HEK293 (cell line): ENCODE results near the gene TTC23.

Source experiments
- CTCF ChIA-PET: fragments of 350-600 bp; formaldehyde crosslinking; extraction: SDS; loops from one replicate; lab custom pipeline; 2021; ENCODE audit warnings: antibody characterized with exemption; lab: Yijun Ruan, JAX
- POLR2A ChIA-PET: fragments of 300-600 bp; formaldehyde crosslinking; extraction: SDS; loops from one replicate; lab custom pipeline; 2020; ENCODE audit warnings: antibody characterized with exemption, inconsistent platforms; lab: Yijun Ruan, JAX
- H3K27ac ChIP-seq: fragments of 200-500 bp; sonication (Bioruptor generic); 2 replicates; pipeline ENCODE4 v1.5.1; 2014; ENCODE audit warnings: low read depth, low read length, control low read depth, inconsistent platforms; ENCODE audit errors: extremely low read depth
- H3K36me3 ChIP-seq, 2 experiments: fragments of 200-500 bp in 1 of 2; sonication (Bioruptor generic) in 1 of 2; 1 replicate in 1 of 2; 2 replicates in 1 of 2; pipeline ENCODE4 v1.5.1; 2014 to 2017; ENCODE audit warnings: inconsistent platforms in 2 of 2, low read length in 2 of 2; ENCODE audit not compliant: control insufficient read depth in 2 of 2, insufficient read depth in 1 of 2
- H3K4me1 ChIP-seq: fragments of 200-500 bp; sonication (Bioruptor generic); 2 replicates; pipeline ENCODE4 v1.5.1; 2014; ENCODE audit warnings: mild to moderate bottlenecking, low read length, inconsistent platforms; ENCODE audit not compliant: control insufficient read depth, insufficient read depth
- H3K4me3 ChIP-seq: 2 replicates; pipeline ENCODE4 v1.5.1; 2011; ENCODE audit warnings: low read depth, mild to moderate bottlenecking, control low read depth, low read length, moderate library complexity
- H3K9me3 ChIP-seq: fragments of 200-500 bp; sonication (Bioruptor generic); 2 replicates; pipeline ENCODE4 v1.5.1; 2014; ENCODE audit warnings: low read depth, low read length, inconsistent platforms; ENCODE audit not compliant: control insufficient read depth, insufficient read depth
- GLI2 ChIP-seq: fragments of 450-650 bp; formaldehyde crosslinking; IDR thresholded peaks from 2 replicates; pipeline ENCODE4; 2017; ENCODE audit warnings: missing biosample characterization, missing genetic modification characterization, low read depth, borderline replicate concordance
- KLF10 ChIP-seq: fragments of 450-650 bp; IDR thresholded peaks from 2 replicates; pipeline ENCODE4 v1.5.1; 2018; ENCODE audit warnings: missing biosample characterization, mild to moderate bottlenecking, missing genetic modification characterization
- MYNN ChIP-seq: fragments of 450-650 bp; formaldehyde crosslinking; IDR thresholded peaks from 2 replicates; pipeline ENCODE4 v1.5.1; 2016; ENCODE audit warnings: missing biosample characterization, missing genetic modification characterization, borderline replicate concordance
- PRDM1 ChIP-seq: fragments of 450-650 bp; formaldehyde crosslinking; IDR thresholded peaks from 2 replicates; pipeline ENCODE4; 2016; ENCODE audit warnings: missing biosample characterization, missing genetic modification characterization
- SP7 ChIP-seq: fragments of 450-650 bp; formaldehyde crosslinking; IDR thresholded peaks from 2 replicates; pipeline ENCODE4 v1.5.1; 2016; ENCODE audit warnings: missing biosample characterization, missing genetic modification characterization
- ZEB2 ChIP-seq: fragments of 450-650 bp; formaldehyde crosslinking; IDR thresholded peaks from 2 replicates; pipeline ENCODE4 v1.5.1; 2016; ENCODE audit warnings: missing biosample characterization, missing genetic modification characterization
- ZNF175 ChIP-seq: fragments of 450-650 bp; formaldehyde crosslinking; IDR thresholded peaks from 2 replicates; pipeline ENCODE4 v1.5.1; 2016; ENCODE audit warnings: missing biosample characterization, missing genetic modification characterization
- ZNF211 ChIP-seq: fragments of 450-650 bp; formaldehyde crosslinking; IDR thresholded peaks from 2 replicates; pipeline ENCODE4 v1.5.1; 2016; ENCODE audit warnings: low read depth, missing biosample characterization, missing genetic modification characterization
- ZNF302 ChIP-seq: fragments of 450-650 bp; formaldehyde crosslinking; IDR thresholded peaks from 2 replicates; pipeline ENCODE4 v1.5.1; 2016; ENCODE audit warnings: missing biosample characterization, missing genetic modification characterization, low read depth
- ZNF654 ChIP-seq: fragments of 450-650 bp; formaldehyde crosslinking; IDR thresholded peaks from 2 replicates; pipeline ENCODE4 v1.5.1; 2016; ENCODE audit warnings: low read depth, missing biosample characterization, missing genetic modification characterization
- ZNF747 ChIP-seq: fragments of 450-650 bp; formaldehyde crosslinking; IDR thresholded peaks from 2 replicates; pipeline ENCODE4 v1.5.1; 2016; ENCODE audit warnings: missing biosample characterization, missing genetic modification characterization
- ZNF777 ChIP-seq: fragments of 450-650 bp; formaldehyde crosslinking; IDR thresholded peaks from 2 replicates; pipeline ENCODE4 v1.5.1; 2017; ENCODE audit warnings: missing biosample characterization, missing genetic modification characterization, borderline replicate concordance
- ZNF792 ChIP-seq: fragments of 450-650 bp; formaldehyde crosslinking; IDR thresholded peaks from 2 replicates; pipeline ENCODE4 v1.5.1; 2016; ENCODE audit warnings: missing biosample characterization, missing genetic modification characterization
- TF ChIP-seq, protein P1 (sequence below): fragments of 450-650 bp; IDR thresholded peaks from 2 replicates; pipeline ENCODE4 v1.5.1; 2018; ENCODE audit warnings: missing biosample characterization, missing genetic modification characterization
- TF ChIP-seq, protein P2 (sequence below): fragments of 450-650 bp; formaldehyde crosslinking; IDR thresholded peaks from 2 replicates; pipeline ENCODE4 v1.5.1; 2016; ENCODE audit warnings: missing biosample characterization, missing genetic modification characterization
- TF ChIP-seq, protein P3 (sequence below): fragments of 450-650 bp; formaldehyde crosslinking; IDR thresholded peaks from 2 replicates; pipeline ENCODE4 v1.5.1; 2017; ENCODE audit warnings: missing biosample characterization, missing genetic modification characterization
- TF ChIP-seq, protein P4 (sequence below): fragments of 450-650 bp; formaldehyde crosslinking; IDR thresholded peaks from 2 replicates; pipeline ENCODE4 v1.5.1; 2017; ENCODE audit warnings: missing biosample characterization, missing genetic modification characterization
- TF ChIP-seq, protein P5 (sequence below): fragments of 450-650 bp; formaldehyde crosslinking; IDR thresholded peaks from 2 replicates; pipeline ENCODE4 v1.5.1; 2016; ENCODE audit warnings: missing biosample characterization, missing genetic modification characterization
- TF ChIP-seq, protein P6 (sequence below): fragments of 450-650 bp; formaldehyde crosslinking; IDR thresholded peaks from 2 replicates; pipeline ENCODE4 v1.5.1; 2016; ENCODE audit warnings: missing biosample characterization, missing genetic modification characterization
- TF ChIP-seq, protein P7 (sequence below): fragments of 450-650 bp; formaldehyde crosslinking; IDR thresholded peaks from 2 replicates; pipeline ENCODE4 v1.5.1; 2016; ENCODE audit warnings: missing biosample characterization, missing genetic modification characterization

Gene TTC23

DNA sequence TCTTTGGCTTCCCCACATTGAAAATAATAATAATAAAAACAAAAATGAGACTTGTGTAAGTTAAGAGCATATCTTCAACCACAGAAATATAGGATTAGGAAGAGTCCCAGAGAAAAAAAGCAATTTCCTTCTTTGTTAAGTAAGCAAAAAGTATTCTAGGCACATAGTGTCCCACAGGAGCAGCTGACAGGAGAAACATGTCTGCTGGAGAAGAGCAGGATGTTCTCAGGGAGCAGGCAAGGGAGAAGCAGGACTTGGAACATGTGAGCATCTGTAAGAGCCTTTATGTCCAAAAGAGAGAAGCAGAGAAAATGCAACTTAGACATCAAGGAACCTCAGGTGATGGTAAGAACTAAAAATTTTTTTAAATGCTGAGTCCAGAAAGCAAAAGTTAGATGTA is 39.0 kb downstream of the TTC23 start:
- CTCF ChIA-PET: interaction anchor here (0.8 to 8.3 kb wide), 3 partner anchors 105 to 494 kb away, joined by 3 to 118 read pairs (median 18); partner anchors contain the start of gene SYNM
- Histone ChIP-seq H3K9me3 (no peaks in the 10 kb centered on the region), H3K27ac (no peak overlapping the region), H3K36me3 (peaks cover 12% of the 10 kb centered on the region in 2 experiments), H3K4me1 (no peaks in the 10 kb centered on the region)
- TF ChIP-seq, protein P1, sequence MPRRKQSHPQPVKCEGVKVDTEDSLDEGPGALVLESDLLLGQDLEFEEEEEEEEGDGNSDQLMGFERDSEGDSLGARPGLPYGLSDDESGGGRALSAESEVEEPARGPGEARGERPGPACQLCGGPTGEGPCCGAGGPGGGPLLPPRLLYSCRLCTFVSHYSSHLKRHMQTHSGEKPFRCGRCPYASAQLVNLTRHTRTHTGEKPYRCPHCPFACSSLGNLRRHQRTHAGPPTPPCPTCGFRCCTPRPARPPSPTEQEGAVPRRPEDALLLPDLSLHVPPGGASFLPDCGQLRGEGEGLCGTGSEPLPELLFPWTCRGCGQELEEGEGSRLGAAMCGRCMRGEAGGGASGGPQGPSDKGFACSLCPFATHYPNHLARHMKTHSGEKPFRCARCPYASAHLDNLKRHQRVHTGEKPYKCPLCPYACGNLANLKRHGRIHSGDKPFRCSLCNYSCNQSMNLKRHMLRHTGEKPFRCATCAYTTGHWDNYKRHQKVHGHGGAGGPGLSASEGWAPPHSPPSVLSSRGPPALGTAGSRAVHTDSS (tag by site-specific recombination): no peak
- TF ChIP-seq, protein P2, sequence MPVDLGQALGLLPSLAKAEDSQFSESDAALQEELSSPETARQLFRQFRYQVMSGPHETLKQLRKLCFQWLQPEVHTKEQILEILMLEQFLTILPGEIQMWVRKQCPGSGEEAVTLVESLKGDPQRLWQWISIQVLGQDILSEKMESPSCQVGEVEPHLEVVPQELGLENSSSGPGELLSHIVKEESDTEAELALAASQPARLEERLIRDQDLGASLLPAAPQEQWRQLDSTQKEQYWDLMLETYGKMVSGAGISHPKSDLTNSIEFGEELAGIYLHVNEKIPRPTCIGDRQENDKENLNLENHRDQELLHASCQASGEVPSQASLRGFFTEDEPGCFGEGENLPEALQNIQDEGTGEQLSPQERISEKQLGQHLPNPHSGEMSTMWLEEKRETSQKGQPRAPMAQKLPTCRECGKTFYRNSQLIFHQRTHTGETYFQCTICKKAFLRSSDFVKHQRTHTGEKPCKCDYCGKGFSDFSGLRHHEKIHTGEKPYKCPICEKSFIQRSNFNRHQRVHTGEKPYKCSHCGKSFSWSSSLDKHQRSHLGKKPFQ (tag by site-specific recombination): no peak
- TF ChIP-seq, protein P3, sequence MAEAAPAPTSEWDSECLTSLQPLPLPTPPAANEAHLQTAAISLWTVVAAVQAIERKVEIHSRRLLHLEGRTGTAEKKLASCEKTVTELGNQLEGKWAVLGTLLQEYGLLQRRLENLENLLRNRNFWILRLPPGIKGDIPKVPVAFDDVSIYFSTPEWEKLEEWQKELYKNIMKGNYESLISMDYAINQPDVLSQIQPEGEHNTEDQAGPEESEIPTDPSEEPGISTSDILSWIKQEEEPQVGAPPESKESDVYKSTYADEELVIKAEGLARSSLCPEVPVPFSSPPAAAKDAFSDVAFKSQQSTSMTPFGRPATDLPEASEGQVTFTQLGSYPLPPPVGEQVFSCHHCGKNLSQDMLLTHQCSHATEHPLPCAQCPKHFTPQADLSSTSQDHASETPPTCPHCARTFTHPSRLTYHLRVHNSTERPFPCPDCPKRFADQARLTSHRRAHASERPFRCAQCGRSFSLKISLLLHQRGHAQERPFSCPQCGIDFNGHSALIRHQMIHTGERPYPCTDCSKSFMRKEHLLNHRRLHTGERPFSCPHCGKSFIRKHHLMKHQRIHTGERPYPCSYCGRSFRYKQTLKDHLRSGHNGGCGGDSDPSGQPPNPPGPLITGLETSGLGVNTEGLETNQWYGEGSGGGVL (tag by site-specific recombination): no peak
- TF ChIP-seq, protein P4, sequence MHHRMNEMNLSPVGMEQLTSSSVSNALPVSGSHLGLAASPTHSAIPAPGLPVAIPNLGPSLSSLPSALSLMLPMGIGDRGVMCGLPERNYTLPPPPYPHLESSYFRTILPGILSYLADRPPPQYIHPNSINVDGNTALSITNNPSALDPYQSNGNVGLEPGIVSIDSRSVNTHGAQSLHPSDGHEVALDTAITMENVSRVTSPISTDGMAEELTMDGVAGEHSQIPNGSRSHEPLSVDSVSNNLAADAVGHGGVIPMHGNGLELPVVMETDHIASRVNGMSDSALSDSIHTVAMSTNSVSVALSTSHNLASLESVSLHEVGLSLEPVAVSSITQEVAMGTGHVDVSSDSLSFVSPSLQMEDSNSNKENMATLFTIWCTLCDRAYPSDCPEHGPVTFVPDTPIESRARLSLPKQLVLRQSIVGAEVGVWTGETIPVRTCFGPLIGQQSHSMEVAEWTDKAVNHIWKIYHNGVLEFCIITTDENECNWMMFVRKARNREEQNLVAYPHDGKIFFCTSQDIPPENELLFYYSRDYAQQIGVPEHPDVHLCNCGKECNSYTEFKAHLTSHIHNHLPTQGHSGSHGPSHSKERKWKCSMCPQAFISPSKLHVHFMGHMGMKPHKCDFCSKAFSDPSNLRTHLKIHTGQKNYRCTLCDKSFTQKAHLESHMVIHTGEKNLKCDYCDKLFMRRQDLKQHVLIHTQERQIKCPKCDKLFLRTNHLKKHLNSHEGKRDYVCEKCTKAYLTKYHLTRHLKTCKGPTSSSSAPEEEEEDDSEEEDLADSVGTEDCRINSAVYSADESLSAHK (tag by site-specific recombination): no peak
- TF ChIP-seq, protein P5, sequence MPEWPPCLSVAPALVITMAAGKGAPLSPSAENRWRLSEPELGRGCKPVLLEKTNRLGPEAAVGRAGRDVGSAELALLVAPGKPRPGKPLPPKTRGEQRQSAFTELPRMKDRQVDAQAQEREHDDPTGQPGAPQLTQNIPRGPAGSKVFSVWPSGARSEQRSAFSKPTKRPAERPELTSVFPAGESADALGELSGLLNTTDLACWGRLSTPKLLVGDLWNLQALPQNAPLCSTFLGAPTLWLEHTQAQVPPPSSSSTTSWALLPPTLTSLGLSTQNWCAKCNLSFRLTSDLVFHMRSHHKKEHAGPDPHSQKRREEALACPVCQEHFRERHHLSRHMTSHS (tag by site-specific recombination): no peak
- TF ChIP-seq SP7 (tag by site-specific recombination): no peak
- TF ChIP-seq GLI2 (tag by site-specific recombination): no peak
- no peak for TF ChIP-seq ZNF211 (tag by site-specific recombination)
- no peak for TF ChIP-seq KLF10 (tag by site-specific recombination)
- TF ChIP-seq, all 188 proteins: peak for 0
- H3K4me3 ChIP-seq: no peak overlapping the region
- POLR2A ChIA-PET: no interaction called here

DNA sequence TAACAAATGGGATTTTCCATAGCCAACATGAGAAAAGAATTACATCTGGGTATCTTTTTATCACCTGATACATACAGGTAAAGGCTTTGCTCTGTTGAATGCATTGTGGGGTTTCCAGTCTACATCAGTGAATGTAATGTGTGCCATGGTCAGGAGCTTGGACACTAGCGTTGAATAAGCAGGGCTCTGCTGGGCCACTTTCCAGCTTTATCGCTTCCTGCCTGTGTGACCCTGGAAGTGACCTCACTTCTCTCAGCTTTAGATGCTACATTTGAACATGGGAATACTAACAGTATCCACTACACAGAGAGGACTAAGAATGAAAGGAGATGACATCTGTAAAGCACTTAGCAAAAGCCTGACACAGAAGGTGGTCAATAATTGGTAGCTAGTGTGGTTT is 40.1 kb downstream of the TTC23 start:
- TF ChIP-seq, protein P5 (tag by site-specific recombination): no peak
- TF ChIP-seq MYNN (tag by site-specific recombination) (no peak), ZNF747 (tag by site-specific recombination) (no peak), ZNF175 (tag by site-specific recombination) (no peak), ZNF792 (tag by site-specific recombination) (no peak), ZNF777 (tag by site-specific recombination) (no peak), ZNF654 (tag by site-specific recombination) (no peak), ZEB2 (tag by site-specific recombination) (no peak), PRDM1 (no peak), ZNF302 (tag by site-specific recombination) (no peak)
- TF ChIP-seq, protein P6, sequence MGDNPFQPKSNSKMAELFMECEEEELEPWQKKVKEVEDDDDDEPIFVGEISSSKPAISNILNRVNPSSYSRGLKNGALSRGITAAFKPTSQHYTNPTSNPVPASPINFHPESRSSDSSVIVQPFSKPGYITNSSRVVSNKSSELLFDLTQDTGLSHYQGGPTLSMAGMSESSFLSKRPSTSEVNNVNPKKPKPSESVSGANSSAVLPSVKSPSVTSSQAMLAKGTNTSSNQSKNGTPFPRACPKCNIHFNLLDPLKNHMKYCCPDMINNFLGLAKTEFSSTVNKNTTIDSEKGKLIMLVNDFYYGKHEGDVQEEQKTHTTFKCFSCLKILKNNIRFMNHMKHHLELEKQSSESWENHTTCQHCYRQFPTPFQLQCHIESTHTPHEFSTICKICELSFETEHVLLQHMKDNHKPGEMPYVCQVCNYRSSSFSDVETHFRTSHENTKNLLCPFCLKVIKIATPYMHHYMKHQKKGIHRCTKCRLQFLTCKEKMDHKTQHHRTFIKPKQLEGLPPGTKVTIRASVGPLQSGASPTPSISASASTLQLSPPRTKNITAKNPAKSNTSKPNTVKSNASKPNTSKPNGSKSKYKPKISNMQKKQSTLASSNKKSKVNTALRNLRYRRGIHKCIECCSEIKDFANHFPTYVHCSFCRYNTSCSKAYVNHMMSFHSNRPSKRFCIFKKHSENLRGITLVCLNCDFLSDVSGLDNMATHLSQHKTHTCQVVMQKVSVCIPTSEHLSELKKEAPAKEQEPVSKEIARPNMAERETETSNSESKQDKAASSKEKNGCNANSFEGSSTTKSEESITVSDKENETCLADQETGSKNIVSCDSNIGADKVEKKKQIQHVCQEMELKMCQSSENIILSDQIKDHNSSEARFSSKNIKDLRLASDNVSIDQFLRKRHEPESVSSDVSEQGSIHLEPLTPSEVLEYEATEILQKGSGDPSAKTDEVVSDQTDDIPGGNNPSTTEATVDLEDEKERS (tag by site-specific recombination): no peak
- TF ChIP-seq, protein P7, sequence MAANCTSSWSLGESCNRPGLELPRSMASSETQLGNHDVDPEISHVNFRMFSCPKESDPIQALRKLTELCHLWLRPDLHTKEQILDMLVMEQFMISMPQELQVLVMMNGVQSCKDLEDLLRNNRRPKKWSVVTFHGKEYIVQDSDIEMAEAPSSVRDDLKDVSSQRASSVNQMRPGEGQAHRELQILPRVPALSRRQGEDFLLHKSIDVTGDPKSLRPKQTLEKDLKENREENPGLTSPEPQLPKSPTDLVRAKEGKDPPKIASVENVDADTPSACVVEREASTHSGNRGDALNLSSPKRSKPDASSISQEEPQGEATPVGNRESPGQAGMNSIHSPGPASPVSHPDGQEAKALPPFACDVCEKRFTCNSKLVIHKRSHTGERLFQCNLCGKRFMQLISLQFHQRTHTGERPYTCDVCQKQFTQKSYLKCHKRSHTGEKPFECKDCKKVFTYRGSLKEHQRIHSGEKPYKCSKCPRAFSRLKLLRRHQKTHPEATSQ: no peak
- H3K9me3 ChIP-seq: no peaks in the 10 kb centered on the region
- H3K36me3 ChIP-seq: peaks cover 7% of the 10 kb centered on the region in 2 experiments; a peak in 2 of 3 replicates
- H3K4me1 ChIP-seq: no peaks in the 10 kb centered on the region
- no peak overlapping the region for H3K27ac ChIP-seq
- POLR2A ChIA-PET: no interaction called here
- no peak overlapping the region for H3K4me3 ChIP-seq
- CTCF ChIA-PET: interaction anchor here (0.7 to 8.3 kb wide), 3 partner anchors 104 to 114 kb away, joined by 4 to 118 read pairs (median 18); partner anchors contain the start of gene SYNM
